Measurements from ENCODE around the gene ATP1A1.

ATP1A1 gene

DNA sequence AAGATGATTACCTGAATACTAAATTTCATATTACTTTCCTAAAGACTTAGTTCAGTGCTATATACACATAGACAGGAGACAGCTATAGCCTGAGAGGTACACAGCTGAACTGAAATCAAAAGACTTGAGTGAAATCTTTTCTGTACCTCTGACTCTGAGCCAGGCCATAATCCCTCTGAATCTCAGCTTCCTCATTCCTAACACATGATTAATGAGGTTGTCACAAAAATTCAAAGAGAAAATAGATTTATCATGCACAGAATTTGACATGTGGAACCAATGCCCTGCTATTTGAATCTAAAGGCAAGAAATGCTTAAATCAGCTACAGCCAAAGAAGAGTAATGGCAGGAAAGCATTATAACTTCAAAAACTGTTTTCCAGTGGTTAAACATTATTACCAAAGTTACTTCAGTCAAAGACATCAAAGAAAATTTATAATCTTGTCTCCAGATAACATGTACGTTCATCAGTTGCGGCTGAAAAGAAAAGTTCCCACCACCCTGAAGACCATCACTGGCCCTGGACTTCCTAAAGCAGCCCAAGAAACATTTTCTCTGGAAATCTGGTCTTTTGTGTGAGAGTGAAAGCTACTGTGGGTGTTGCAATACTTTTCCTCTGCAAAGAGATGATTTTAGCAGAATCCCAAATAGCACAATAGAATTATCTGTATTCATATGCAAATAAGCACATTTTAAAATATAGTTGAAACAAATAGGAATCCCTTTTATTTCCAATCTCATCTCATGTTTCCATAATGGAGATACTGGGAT lies 13.8 kb upstream of the ATP1A1 start:
- Histone ChIP-seq H3K4me1 (ENCODE audit: insufficient read depth, low read length, severe bottlenecking) (no peaks in the 10 kb centered on the region), H3K4me3 (ENCODE audit: low read depth, low read length, poor library complexity, severe bottlenecking) (no peak overlapping the region), H3K27me3 (ENCODE audit: insufficient read depth, low read length) (no peaks in the 10 kb centered on the region), H3K4me2 (ENCODE audit: low read length) (no peak overlapping the region), H3K9ac (ENCODE audit: low read length) (no peak overlapping the region), H3K36me3 (ENCODE audit: insufficient read depth, low read length) (no peaks in the 10 kb centered on the region), H3K27ac (ENCODE audit: low read depth, low read length, poor library complexity, severe bottlenecking) (no peak overlapping the region), H4K20me1 (ENCODE audit: insufficient read depth, low read length) (no peaks in the 10 kb centered on the region), H2AFZ (ENCODE audit: low read length) (no peak overlapping the region), H3K79me2 (ENCODE audit: insufficient read depth, low read length) (no peaks in the 10 kb centered on the region), H3F3A (ENCODE audit: insufficient read depth, low read length) (no peaks in the 10 kb centered on the region), H3K9me2 (ENCODE audit: low read depth, low read length) (no peaks in the 10 kb centered on the region), H3K9me3 (ENCODE audit: low read length) (no peaks in the 10 kb centered on the region)
- TF ChIP-seq, protein P1, sequence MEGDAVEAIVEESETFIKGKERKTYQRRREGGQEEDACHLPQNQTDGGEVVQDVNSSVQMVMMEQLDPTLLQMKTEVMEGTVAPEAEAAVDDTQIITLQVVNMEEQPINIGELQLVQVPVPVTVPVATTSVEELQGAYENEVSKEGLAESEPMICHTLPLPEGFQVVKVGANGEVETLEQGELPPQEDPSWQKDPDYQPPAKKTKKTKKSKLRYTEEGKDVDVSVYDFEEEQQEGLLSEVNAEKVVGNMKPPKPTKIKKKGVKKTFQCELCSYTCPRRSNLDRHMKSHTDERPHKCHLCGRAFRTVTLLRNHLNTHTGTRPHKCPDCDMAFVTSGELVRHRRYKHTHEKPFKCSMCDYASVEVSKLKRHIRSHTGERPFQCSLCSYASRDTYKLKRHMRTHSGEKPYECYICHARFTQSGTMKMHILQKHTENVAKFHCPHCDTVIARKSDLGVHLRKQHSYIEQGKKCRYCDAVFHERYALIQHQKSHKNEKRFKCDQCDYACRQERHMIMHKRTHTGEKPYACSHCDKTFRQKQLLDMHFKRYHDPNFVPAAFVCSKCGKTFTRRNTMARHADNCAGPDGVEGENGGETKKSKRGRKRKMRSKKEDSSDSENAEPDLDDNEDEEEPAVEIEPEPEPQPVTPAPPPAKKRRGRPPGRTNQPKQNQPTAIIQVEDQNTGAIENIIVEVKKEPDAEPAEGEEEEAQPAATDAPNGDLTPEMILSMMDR (IDR thresholded peaks at IDR 0.05; ENCODE audit: low read length), result no peak
- no peak for TF ChIP-seq EZH2 (IDR thresholded peaks at IDR 0.05; ENCODE audit: borderline replicate concordance, low read length)

DNA sequence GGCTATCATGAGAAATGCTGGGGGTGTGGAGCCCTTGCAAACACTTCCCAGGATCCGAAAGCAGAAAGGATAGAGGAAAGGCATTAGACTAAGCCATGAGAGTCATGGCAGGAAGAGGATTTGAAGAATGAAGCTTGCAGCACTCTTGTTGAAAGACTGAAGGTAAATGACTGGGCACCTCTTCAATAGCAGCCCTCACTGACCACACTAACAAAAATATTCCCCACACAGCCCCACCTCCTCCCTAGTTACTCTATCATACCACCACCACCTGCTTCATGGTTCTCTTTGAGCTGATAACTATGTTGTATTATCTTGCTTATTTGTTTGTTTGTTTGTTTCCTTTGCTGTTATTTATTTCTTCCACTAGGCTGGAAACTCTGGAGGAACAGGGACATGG lies 13.2 kb upstream of the ATP1A1 start:
- no peaks in the 10 kb centered on the region for H4K20me1 ChIP-seq (ENCODE audit: insufficient read depth, low read length)
- H3F3A ChIP-seq (ENCODE audit: insufficient read depth, low read length), result no peaks in the 10 kb centered on the region
- TF ChIP-seq, protein P1 (IDR thresholded peaks at IDR 0.05; ENCODE audit: low read length), result no peak
- TF ChIP-seq EZH2 (IDR thresholded peaks at IDR 0.05; ENCODE audit: borderline replicate concordance, low read length), result no peak
- H3K36me3 ChIP-seq (ENCODE audit: insufficient read depth, low read length), result no peaks in the 10 kb centered on the region
- H3K4me2 ChIP-seq (ENCODE audit: low read length), result no peak overlapping the region
- no peak overlapping the region for H3K9ac ChIP-seq (ENCODE audit: low read length)
- H2AFZ ChIP-seq (ENCODE audit: low read length), result no peak overlapping the region
- no peaks in the 10 kb centered on the region for H3K9me3 ChIP-seq (ENCODE audit: low read length)
- H3K27ac ChIP-seq (ENCODE audit: low read depth, low read length, poor library complexity, severe bottlenecking), result no peak overlapping the region
- H3K9me2 ChIP-seq (ENCODE audit: low read depth, low read length), result no peaks in the 10 kb centered on the region
- no peaks in the 10 kb centered on the region for H3K4me1 ChIP-seq (ENCODE audit: insufficient read depth, low read length, severe bottlenecking)
- no peak overlapping the region for H3K4me3 ChIP-seq (ENCODE audit: low read depth, low read length, poor library complexity, severe bottlenecking)
- H3K79me2 ChIP-seq (ENCODE audit: insufficient read depth, low read length), result no peaks in the 10 kb centered on the region
- H3K27me3 ChIP-seq (ENCODE audit: insufficient read depth, low read length), result no peaks in the 10 kb centered on the region

DNA sequence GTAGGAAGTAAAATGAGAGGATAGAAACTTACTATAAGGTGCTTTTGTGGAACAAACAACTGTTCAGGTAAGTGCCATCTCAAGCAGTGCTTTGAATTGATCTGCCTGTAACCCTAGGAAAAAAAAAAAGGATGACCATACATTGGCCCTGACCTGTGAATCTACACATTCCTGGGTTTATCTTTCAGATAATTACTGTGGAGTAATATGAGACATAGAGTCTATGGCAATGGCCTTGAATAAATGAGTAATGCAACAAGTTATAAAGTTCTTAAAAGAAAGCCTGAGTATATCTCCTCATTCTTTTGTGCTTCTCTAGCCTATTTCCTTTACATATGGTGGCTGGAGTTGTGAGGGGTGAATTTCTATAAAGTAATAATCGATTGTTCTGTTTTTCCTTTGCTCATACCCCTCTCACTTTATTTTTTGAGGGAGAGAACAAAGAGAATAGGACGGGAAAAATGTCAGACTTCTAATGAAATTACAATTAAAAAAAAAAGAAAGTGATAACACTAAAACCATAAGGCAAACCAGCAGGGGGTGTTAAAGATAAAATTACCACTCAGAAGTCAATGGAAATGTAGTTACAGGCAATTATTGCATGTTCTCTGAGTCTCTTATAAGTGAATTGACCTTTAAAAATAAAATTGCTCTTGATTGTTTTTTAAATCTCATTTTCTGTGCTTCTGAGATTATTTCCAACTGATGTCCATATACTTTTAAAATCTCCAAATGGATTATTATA lies 12.4 kb upstream of the ATP1A1 start:
- Histone ChIP-seq H3K27ac (ENCODE audit: low read depth, low read length, poor library complexity, severe bottlenecking) (no peak overlapping the region), H3K9me3 (ENCODE audit: low read length) (no peaks in the 10 kb centered on the region), H3K4me2 (ENCODE audit: low read length) (no peak overlapping the region), H3K9me2 (ENCODE audit: low read depth, low read length) (no peaks in the 10 kb centered on the region), H3K4me3 (ENCODE audit: low read depth, low read length, poor library complexity, severe bottlenecking) (no peak overlapping the region), H2AFZ (ENCODE audit: low read length) (no peak overlapping the region), H3K9ac (ENCODE audit: low read length) (no peak overlapping the region), H3K79me2 (ENCODE audit: insufficient read depth, low read length) (no peaks in the 10 kb centered on the region), H3F3A (ENCODE audit: insufficient read depth, low read length) (no peaks in the 10 kb centered on the region), H3K27me3 (ENCODE audit: insufficient read depth, low read length) (no peaks in the 10 kb centered on the region), H4K20me1 (ENCODE audit: insufficient read depth, low read length) (no peaks in the 10 kb centered on the region), H3K4me1 (ENCODE audit: insufficient read depth, low read length, severe bottlenecking) (no peaks in the 10 kb centered on the region), H3K36me3 (ENCODE audit: insufficient read depth, low read length) (no peaks in the 10 kb centered on the region)
- TF ChIP-seq, protein P1 (IDR thresholded peaks at IDR 0.05; ENCODE audit: low read length), result peak; percentile 31; the same call in 1 of the 2 replicates
- no peak for TF ChIP-seq EZH2 (IDR thresholded peaks at IDR 0.05; ENCODE audit: borderline replicate concordance, low read length)
